Measurements from ENCODE around the gene CNTN4.

- no peak for TF ChIP-seq CTCF (conservative IDR thresholded peaks at IDR 0.05; ENCODE audit: low read depth, low read length)
- TF ChIP-seq EZH2 (IDR thresholded peaks at IDR 0.05; ENCODE audit: borderline replicate concordance, low read depth, low read length, poor library complexity, severe bottlenecking), result no peak
Measured at GRCh38 chr3:2645001-2645400, 546.3 kb downstream of the CNTN4 start.

Measured in A673 (cell line).